Activated CD4-positive, alpha-beta T cell treated with anti-CD3 and anti-CD28 coated beads, Interleukin-10, Interleukin-2, amounts not matched to agents 100 ng/mL and 50 ng/mL, durations not matched to agents 16 hours and 8 hours (primary cell): Measurements from ENCODE around the gene CD44.

Experiments
- DNase-seq: peaks from one replicate; pipeline ENCODE4 v3.0.0-alpha.2; 2020

The CD44 gene

GRCh38 chr11:35179466-35180135 is 40.6 kb downstream of the CD44 start:
- DNase-seq, result no peak

- no peak for DNase-seq
Measured at GRCh38 chr11:35180317-35181233, 41.6 kb downstream of the CD44 start.

GRCh38 chr11:35182317-35182939 is 43.5 kb downstream of the CD44 start:
- no peak for DNase-seq

- DNase-seq, result no peak
Measured at GRCh38 chr11:35183326-35183925, 44.5 kb downstream of the CD44 start.

- DNase-seq, result no peak
Measured at GRCh38 chr11:35185696-35186095, 46.7 kb downstream of the CD44 start.

GRCh38 chr11:35187996-35188395 is 49.0 kb downstream of the CD44 start:
- DNase-seq, result no peak

- DNase-seq, result peak; percentile 33
Measured at GRCh38 chr11:35190804-35191348, 51.9 kb downstream of the CD44 start.

- DNase-seq, result no peak
Measured at GRCh38 chr11:35192347-35192746, 53.4 kb downstream of the CD44 start.

GRCh38 chr11:35193767-35194166 is 54.8 kb downstream of the CD44 start:
- no peak for DNase-seq

GRCh38 chr11:35197292-35197691 is 58.3 kb downstream of the CD44 start:
- no peak for DNase-seq

- DNase-seq, result no peak
Measured at GRCh38 chr11:35200811-35201341, 61.9 kb downstream of the CD44 start.

- DNase-seq, result no peak
Measured at GRCh38 chr11:35204614-35205013, 65.6 kb downstream of the CD44 start.

- no peak for DNase-seq
Measured at GRCh38 chr11:35206616-35207015, 67.6 kb downstream of the CD44 start.

- DNase-seq, result no peak
Measured at GRCh38 chr11:35207471-35208403, 68.8 kb downstream of the CD44 start.

- no peak for DNase-seq
Measured at GRCh38 chr11:35208795-35209194, 69.8 kb downstream of the CD44 start.

GRCh38 chr11:35210876-35211546 is 72.0 kb downstream of the CD44 start:
- DNase-seq, result no peak

- DNase-seq, result no peak
Measured at GRCh38 chr11:35211952-35212351, 73.0 kb downstream of the CD44 start.

- no peak for DNase-seq
Measured at GRCh38 chr11:35214226-35214770, 75.3 kb downstream of the CD44 start.

GRCh38 chr11:35214792-35215193 is 75.8 kb downstream of the CD44 start:
- peak; percentile 61 for DNase-seq

- no peak for DNase-seq
Measured at GRCh38 chr11:35215945-35216344, 77.0 kb downstream of the CD44 start.
